GM23248 (cell line): ENCODE results near the gene MPC1. TPM values are rescaled to one million over a fixed set of nuclear protein-coding genes. Genes with fewer than 3 reads are reported as not detected.
"Not testable (repeated sequence)": the region's sequence is repeated elsewhere in the genome, so short reads cannot be mapped to it uniquely, and the experiment has no call there.

Experiments
- DNase-seq: peaks from one replicate; pipeline ENCODE4 v3.0.0-alpha.2; 2015
- H2AFZ ChIP-seq: fragments of 200-600 bp; sonication (generic); 2 replicates; pipeline ENCODE4 v1.6.1; 2016; ENCODE audit warnings: antibody characterized with exemption
- H3F3A ChIP-seq: fragments of 200-600 bp; sonication (generic); 2 replicates; pipeline ENCODE4 v1.6.1; 2016; ENCODE audit warnings: mild to moderate bottlenecking, antibody characterized with exemption, mixed run types; ENCODE audit not compliant: insufficient read depth
- H3K27ac ChIP-seq: fragments of 200-600 bp; sonication (generic); 2 replicates; pipeline ENCODE4 v1.5.1; 2016; ENCODE audit warnings: mild to moderate bottlenecking
- H3K27me3 ChIP-seq: fragments of 200-600 bp; sonication (generic); replicated peaks from 2 replicates; pipeline ENCODE4 v1.6.1; 2016; ENCODE audit warnings: mild to moderate bottlenecking; ENCODE audit not compliant: insufficient read depth
- H3K36me3 ChIP-seq: fragments of 200-600 bp; sonication (generic); 2 replicates; pipeline ENCODE4 v1.6.1; 2016; ENCODE audit warnings: low read depth, mild to moderate bottlenecking
- H3K4me1 ChIP-seq: fragments of 200-600 bp; sonication (generic); 2 replicates; pipeline ENCODE4 v1.6.1; 2016; ENCODE audit warnings: mild to moderate bottlenecking; ENCODE audit not compliant: insufficient read depth
- H3K4me2 ChIP-seq: fragments of 200-600 bp; sonication (generic); one replicate; pipeline ENCODE4 v1.6.1; 2016; ENCODE audit warnings: mild to moderate bottlenecking; ENCODE audit not compliant: unreplicated experiment
- H3K4me3 ChIP-seq: fragments of 200-600 bp; sonication (generic); 2 replicates; pipeline ENCODE4 v1.5.1; 2016; ENCODE audit warnings: mild to moderate bottlenecking
- H3K79me2 ChIP-seq: fragments of 200-600 bp; sonication (generic); 2 replicates; pipeline ENCODE4 v1.6.1; 2016; ENCODE audit warnings: mild to moderate bottlenecking; ENCODE audit not compliant: insufficient read depth
- H3K9ac ChIP-seq: fragments of 200-600 bp; sonication (generic); 2 replicates; pipeline ENCODE4 v1.6.1; 2016; ENCODE audit warnings: mild to moderate bottlenecking
- H3K9me2 ChIP-seq: fragments of 200-600 bp; sonication (generic); 2 replicates; pipeline ENCODE4 v1.6.1; 2016; ENCODE audit warnings: mixed run types, mild to moderate bottlenecking, moderate library complexity; ENCODE audit not compliant: insufficient read depth
- H3K9me3 ChIP-seq: fragments of 200-600 bp; sonication (generic); one replicate; pipeline ENCODE4 v1.6.1; 2017; ENCODE audit warnings: low read depth
- H4K20me1 ChIP-seq: fragments of 200-600 bp; sonication (generic); 2 replicates; pipeline ENCODE4 v1.6.0; 2016; ENCODE audit not compliant: insufficient read depth
- EZH2 ChIP-seq: fragments of 200-600 bp; sonication (generic); IDR thresholded peaks from 2 replicates; pipeline ENCODE4 v1.6.1; 2018; ENCODE audit warnings: antibody characterized with exemption, mild to moderate bottlenecking; ENCODE audit not compliant: insufficient read depth, poor library complexity, severe bottlenecking
- EZH2phosphoT487 ChIP-seq: fragments of 200-600 bp; sonication (generic); IDR thresholded peaks from 2 replicates; pipeline ENCODE4 v1.6.1; 2018; ENCODE audit warnings: antibody characterized with exemption, moderate library complexity, mild to moderate bottlenecking, low read depth; ENCODE audit not compliant: insufficient read depth
- WGBS, 2 experiments: methylation state at CpG; one replicate each; pipeline ENCODE4 v1.1.6; 2015 to 2017; ENCODE audit warnings: low lambda C conversion rate in 2 of 2, low coverage in 1 of 2; ENCODE audit errors: missing lambda C conversion rate in 2 of 2; 5-methylcytosine and 5-hydroxymethylcytosine counted together
- in situ Hi-C: fragments of 300-500 bp; cut with MboI; formaldehyde crosslinking; loops from 2 replicates; pipeline ENCODE4 v1.15.0; 2020
- polyA plus RNA-seq: library from polyadenylated mRNA; unstranded; fragments of >200 nt; fragmentation: Nextera tagmentation; extraction: Ambion mirVana; gene quantifications from 2 replicates; pipeline ENCODE4 v1.2.1, GENCODE V29; 2016
- total RNA-seq: library from RNA; depleted of rRNA; stranded (reverse); fragments of >200 nt; shearing (Covaris generic); gene quantifications from 2 replicates; pipeline ENCODE4 v1.2.3, GENCODE V29; 2014

MPC1 gene
- total and polyA plus RNA-seq, 2 experiments from 2014 or later, result 41.9 to 76.2 TPM

- no peaks in the 10 kb centered on the region for H4K20me1 ChIP-seq
- no peak overlapping the region for H3K27ac ChIP-seq
- 77 to 78% methylated on average over 13 of the region's 13 CpGs for WGBS, 2 experiments
- DNase-seq, result no peak
- peaks cover 11% of the 10 kb centered on the region; the same call in 1 of the 2 replicates for H3K27me3 ChIP-seq
- H3K36me3 ChIP-seq, result no peaks in the 10 kb centered on the region
- no peaks in the 10 kb centered on the region for H3K79me2 ChIP-seq
- no peak overlapping the region for H2AFZ ChIP-seq
- no peaks in the 10 kb centered on the region for H3K9me3 ChIP-seq
- TF ChIP-seq EZH2phosphoT487, result no peak
- H3K4me1 ChIP-seq, result no peaks in the 10 kb centered on the region
- no peaks in the 10 kb centered on the region for H3K9me2 ChIP-seq
- H3K4me3 ChIP-seq, result no peak overlapping the region
- H3K4me2 ChIP-seq, result no peak overlapping the region
- peaks cover 13% of the 10 kb centered on the region for H3F3A ChIP-seq
- no peak overlapping the region for H3K9ac ChIP-seq
- in situ Hi-C loops, result no loop called here
Observed at GRCh38 chr6:166388290-166389004, 5.7 kb upstream of the MPC1 start.

DNA sequence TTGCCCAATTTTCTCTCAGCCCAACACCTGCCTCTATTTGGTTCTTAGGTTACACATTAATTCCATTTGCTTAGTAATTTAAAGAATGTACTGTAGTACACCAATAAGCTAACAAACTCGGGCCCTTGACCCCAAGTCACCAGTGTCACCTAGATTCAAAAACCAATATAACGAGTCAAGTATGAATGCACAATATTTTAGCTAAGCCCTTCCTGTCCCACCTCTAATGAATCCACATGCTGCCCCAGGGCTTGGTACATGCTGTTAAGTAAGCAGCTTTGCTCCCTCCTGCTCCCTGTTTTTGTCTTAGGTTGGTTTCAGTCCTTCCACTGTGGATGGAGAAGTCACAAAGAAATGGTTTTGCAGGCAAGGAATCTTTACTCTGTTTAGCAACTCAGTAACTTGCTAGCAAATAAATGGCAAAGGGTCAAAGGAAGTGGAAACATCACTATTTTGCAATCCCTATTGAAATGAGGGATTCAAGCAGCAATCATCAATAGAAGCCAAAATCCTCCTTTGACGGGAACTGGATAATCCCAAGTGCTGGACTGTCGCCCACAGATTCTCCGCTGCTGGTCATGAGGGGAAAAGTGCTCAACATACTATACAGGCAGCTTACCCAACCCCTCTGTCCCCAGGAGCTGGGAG is 5.0 kb upstream of the MPC1 start:
- Histone ChIP-seq H2AFZ (no peak overlapping the region), H3K36me3 (no peaks in the 10 kb centered on the region), H3F3A (peaks cover 13% of the 10 kb centered on the region), H3K27ac (no peak overlapping the region), H3K4me3 (no peak overlapping the region), H4K20me1 (no peaks in the 10 kb centered on the region), H3K79me2 (no peaks in the 10 kb centered on the region), H3K9ac (no peak overlapping the region), H3K4me2 (no peak overlapping the region), H3K4me1 (no peaks in the 10 kb centered on the region), H3K27me3 (peaks cover 11% of the 10 kb centered on the region; the same call in 1 of the 2 replicates), H3K9me2 (no peaks in the 10 kb centered on the region), H3K9me3 (no peaks in the 10 kb centered on the region)
- TF ChIP-seq EZH2, result no peak
- TF ChIP-seq EZH2phosphoT487, result no peak
- in situ Hi-C loops, result no loop called here
- no peak for DNase-seq
- 68 to 71% methylated on average over 5 of the region's 5 CpGs for WGBS, 2 experiments

DNA sequence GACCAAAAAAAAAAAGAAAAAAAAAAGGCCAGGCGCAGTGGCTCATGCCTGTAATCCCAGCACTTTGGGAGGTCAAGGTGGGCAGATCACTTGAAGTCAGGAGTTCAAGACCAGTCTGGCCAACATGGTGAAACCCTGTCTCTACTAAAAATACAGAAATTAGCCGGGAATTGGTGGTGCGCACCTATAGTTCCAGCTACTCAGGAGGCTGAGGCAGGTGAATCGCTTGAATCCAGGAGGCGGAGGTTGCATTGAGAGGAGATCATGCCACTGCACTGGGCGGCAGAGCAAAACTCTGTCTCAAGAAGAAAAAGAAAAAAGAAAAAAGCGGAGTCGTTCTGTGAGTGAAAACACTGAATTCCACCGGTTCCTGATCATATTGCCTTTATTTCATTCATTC is 4.4 kb upstream of the MPC1 start:
- H3K27ac ChIP-seq, H3K27me3 ChIP-seq, H3K4me1 ChIP-seq, H3K9me3 ChIP-seq, H3K9ac ChIP-seq, H3K36me3 ChIP-seq, H3K79me2 ChIP-seq, H2AFZ ChIP-seq, in situ Hi-C loops, DNase-seq, H3K4me2 ChIP-seq, H4K20me1 ChIP-seq, H3K9me2 ChIP-seq, H3K4me3 ChIP-seq: not testable (repeated sequence)
- peaks cover 13% of the 10 kb centered on the region for H3F3A ChIP-seq
- whole genome bisulfite sequencing, 2 experiments, result 90 to 94% methylated on average over 8 to 9 of the region's 9 CpGs

DNA sequence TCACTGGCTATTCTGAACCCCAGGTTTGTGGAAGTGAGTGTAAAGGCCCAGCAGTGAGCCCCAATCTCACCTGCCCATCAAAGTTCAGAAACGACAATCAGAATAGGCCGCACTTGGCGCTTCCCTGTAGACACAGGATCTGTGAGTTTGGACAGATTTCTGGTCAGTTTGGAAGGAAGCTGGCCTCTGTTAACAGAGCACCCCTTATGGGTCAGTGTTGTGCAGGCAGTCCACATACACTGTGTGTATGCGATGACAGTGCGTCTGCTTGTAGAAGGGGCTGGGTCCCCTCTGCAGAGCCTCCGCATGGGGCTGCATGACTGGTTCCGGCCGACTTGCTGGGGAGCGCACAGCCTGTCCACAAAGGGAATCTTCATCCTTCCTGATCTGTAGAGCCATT is 3.4 kb upstream of the MPC1 start:
- Histone ChIP-seq H3K27ac (no peak overlapping the region), H3K27me3 (no peaks in the 10 kb centered on the region), H3K9ac (no peak overlapping the region), H3K36me3 (no peaks in the 10 kb centered on the region), H3K4me2 (no peak overlapping the region), H3K9me3 (no peaks in the 10 kb centered on the region), H4K20me1 (no peaks in the 10 kb centered on the region), H2AFZ (no peak overlapping the region), H3K9me2 (no peaks in the 10 kb centered on the region), H3F3A (peaks cover 13% of the 10 kb centered on the region), H3K4me3 (no peak overlapping the region), H3K79me2 (peaks cover 10% of the 10 kb centered on the region; the same call in 1 of the 2 replicates), H3K4me1 (0 out of 2 replicates have a peak, but pooled peaks cover 4% of the 10 kb centered on the region)
- TF ChIP-seq EZH2phosphoT487, result no peak
- TF ChIP-seq EZH2, result no peak
- in situ Hi-C loops, result no loop called here
- 93 to 94% methylated on average over 9 of the region's 9 CpGs for WGBS, 2 experiments
- no peak for DNase-seq

DNA sequence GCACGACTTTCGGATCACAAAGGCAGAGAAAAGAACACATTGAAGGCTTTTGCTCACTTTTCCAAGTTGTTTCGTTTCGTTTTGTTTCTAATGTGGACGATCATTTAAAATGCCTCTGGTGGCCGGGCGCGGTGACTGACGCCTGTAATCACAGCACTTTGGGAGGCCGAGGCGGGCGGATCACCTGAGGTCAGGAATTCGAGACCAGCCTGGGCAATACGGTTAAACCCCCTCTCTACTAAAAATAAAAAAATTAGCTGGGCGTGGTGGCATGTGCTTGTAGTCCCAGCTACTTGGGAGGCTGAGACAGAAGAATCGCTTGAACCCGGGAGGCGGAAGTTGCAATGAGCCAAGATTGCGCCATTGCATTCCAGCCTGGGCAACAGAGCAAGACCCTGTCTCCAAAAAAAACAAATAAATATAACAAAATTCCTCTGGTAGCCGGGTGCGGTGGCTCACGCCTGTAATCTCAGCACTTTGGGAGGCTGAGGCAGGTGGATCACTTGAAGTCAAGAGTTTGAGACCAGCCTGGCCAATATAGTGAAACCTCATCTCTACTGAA is 1.1 kb upstream of the MPC1 start:
- H3K9me3 ChIP-seq, H3K4me1 ChIP-seq, H3K9me2 ChIP-seq, H3K36me3 ChIP-seq, H4K20me1 ChIP-seq, H3K27me3 ChIP-seq, DNase-seq, in situ Hi-C loops: not testable (repeated sequence)
- Histone ChIP-seq H3F3A (peaks cover 13% of the 10 kb centered on the region), H3K9ac (peak overlapping the region; percentile 82), H2AFZ (peak overlapping the region; percentile 86), H3K27ac (peak overlapping the region; percentile 84), H3K4me3 (peak overlapping the region; percentile 79), H3K4me2 (peak overlapping the region; percentile 78), H3K79me2 (peaks cover 28% of the 10 kb centered on the region; the same call in 1 of the 2 replicates)
- WGBS, 2 experiments, result 2 to 4% methylated on average over 22 of the region's 22 CpGs
